ENCODE data around the gene POLD4.
"Not testable (repeated sequence)": the region's sequence is repeated elsewhere in the genome, so short reads cannot be mapped to it uniquely, and the experiment has no call there.

The POLD4 gene

DNA sequence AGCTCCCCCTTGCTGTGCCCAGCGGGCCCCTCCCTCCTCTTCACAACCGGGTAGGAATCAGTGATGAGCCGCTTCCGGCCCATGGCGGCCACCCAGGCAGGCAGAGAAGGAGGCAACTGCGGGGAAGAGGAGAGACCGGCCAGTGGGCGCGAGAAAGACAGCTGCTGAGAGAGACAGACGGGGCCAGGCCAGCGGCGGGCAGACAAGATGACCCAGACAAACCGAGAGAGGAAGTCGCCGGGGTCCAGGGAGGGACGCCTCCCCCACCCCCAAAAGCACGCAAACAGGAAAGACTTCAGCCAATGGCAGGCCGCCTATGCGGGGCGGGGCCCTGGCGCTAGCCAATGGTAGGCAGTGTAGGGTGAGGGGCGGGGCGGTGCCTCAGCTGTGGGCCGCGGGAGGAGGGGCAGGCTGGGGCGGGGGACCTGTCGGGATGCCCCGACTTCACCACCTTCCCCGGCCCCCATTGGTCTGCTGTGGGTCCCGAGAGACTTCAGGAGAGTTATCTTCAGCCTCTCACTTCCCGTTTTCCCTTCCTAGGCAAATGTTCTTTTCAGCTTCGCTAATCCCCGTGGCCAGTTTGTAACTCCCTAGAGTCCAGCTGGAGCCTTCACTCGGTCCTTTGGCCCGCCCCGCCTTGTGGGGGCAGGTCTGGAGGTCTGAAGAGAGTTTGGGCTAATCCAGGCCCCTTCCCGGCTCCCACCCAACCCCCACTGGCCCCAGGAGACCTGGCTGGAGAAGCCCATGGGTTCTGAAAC lies at the start of gene POLD4:
Gene POLD4, minus strand, starts transcription at position 230 of the 758 bp plus-strand sequence. Its CDS starts 147 bp downstream, at position 83.
- peak; percentile 95 for DNase-seq (ENCODE audit: low spot score)

DNA sequence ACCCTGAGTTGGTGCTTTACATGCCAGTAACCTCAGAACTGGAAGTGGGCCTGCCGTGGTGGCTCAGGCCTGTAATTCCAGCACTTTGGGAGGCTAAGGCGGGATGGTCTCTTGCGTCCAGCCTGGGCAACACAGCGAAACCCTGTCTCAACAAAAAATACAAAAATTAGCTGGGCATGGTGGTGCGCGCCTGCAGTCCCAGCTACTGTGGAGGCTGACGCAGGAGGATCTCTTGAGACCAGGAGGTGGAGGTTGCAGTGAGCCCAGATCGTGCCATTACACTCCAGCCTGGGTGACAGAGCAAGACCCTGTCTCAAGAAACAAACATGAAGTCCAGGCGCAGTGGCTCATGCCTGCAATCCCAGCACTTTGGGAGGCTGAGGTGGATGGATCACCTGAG lies 49.7 kb upstream of the POLD4 start:
- not testable (repeated sequence) for DNase-seq (ENCODE audit: low spot score)

GRCh38 chr11:67402192-67402839 lies 49.0 kb upstream of the POLD4 start:
- not testable (repeated sequence) for DNase-seq (ENCODE audit: low spot score)

DNA sequence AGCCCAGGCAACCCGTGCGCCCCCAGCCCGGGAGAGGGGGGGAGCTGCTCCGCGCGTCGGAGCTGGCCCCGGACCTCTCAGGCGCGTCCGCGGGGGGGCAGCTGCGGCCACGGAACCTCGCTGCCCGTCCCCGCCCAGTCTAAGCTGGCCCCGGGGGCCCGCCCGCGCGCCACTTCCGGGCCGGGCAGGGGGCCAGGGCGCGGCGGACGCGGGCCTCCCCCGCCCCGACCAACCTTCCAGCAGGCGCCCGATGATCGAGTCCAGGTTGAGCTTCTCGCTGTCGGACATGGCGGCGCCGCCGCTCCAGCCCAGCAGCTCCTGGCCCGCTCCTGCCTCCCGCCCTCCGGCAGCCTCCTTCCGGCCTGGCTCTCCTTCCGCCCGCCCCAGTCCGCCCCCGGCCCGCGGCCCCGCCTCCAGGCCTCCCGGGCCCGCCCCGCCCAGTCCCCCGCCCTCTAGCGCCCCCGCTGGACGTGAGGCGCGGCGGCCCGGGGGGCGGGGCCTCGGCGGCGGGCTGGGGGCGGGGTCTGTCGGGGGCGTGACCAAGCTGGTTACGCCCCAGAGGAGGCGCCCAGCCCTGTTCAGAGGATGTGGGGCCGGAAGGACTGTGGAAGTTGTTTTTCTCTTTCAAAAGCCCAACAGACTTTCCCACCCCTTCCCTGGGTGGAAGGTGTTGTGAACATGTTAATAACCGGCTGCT lies 48.3 kb upstream of the POLD4 start, which contains the start of gene PPP1CA:
Gene PPP1CA, minus strand, starts transcription at position 364 of the 697 bp plus-strand sequence. Its CDS starts 76 bp downstream, at position 288.
- DNase-seq (ENCODE audit: low spot score) = peak; percentile 91

GRCh38 chr11:67400942-67401494 lies 47.7 kb upstream of the POLD4 start:
- no peak for DNase-seq (ENCODE audit: low spot score)

GRCh38 chr11:67400251-67400941 lies 47.0 kb upstream of the POLD4 start:
- DNase-seq (ENCODE audit: low spot score) = no peak

DNA sequence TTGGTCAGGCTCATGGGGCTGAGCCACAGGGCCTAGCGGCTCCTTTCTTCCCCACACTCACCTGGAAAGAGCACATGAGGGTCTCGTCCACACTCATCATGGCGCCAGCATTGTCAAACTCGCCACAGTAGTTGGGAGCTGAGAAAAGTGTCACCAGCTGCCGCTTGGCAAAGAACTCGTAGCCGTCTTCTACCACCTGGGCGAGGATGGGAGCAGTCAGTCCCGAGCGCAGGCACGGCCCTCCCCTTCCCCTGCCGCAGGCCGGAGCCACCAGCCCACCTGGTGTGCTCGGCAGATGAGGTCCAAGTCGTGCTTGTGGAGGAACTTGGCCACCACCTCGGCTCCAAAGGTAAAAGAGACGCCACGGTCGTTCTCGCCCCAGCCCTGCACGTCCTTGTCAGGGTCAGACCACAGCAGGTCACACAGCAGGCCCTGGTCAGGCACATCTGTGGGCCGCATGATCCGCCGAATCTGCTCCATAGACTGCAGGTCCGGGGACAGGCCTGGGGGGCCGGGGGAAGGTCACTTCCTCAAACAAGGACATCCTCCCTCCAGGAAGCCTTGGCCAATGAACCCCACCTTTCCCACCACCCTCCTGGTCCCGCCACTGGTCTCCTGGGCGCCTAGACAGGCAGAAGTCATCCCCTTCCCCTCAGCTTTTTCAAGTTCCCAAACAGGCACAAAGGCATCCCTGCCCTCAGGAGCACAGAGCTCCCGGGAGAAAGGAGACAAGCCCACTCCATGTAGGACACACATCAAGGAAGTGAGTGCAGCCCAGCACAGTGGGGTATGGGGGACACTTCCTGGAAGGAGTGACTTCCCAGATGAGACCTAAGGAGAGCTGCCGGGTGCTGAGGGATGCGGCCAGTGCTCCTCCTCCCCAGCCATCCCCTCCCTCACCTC lies 45.6 kb upstream of the POLD4 start:
- DNase-seq (ENCODE audit: low spot score) = no peak

GRCh38 chr11:67397986-67398660 lies 44.8 kb upstream of the POLD4 start:
- no peak for DNase-seq (ENCODE audit: low spot score)

DNA sequence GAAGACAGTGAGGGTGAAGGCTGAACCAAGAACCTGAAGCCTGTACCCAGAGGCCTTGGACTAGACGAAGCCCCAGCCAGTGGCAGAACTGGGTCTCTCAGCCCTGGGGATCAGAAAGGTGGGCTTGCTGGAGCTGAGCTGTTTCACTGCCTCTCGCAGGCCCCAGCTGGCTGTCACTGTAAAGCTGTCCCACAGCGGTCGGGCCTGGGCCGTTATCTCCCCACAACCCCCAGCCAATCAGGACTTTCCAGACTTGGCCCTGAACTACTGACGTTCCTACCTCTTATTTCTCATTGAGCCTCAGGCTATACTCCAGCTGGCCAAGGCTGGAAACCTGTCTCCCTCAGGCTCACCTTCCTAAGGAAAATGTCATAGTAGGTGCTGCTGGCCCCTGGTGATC lies 44.2 kb upstream of the POLD4 start:
- DNase-seq (ENCODE audit: low spot score) = no peak

- DNase-seq (ENCODE audit: low spot score) = no peak
These were observed 43.4 kb upstream of the POLD4 start for GRCh38 chr11:67396587-67397389.

- no peak for DNase-seq (ENCODE audit: low spot score)
These were observed 42.9 kb upstream of the POLD4 start for GRCh38 chr11:67396259-67396581.

GRCh38 chr11:67395555-67396258 lies 42.4 kb upstream of the POLD4 start:
- no peak for DNase-seq (ENCODE audit: low spot score)

DNA sequence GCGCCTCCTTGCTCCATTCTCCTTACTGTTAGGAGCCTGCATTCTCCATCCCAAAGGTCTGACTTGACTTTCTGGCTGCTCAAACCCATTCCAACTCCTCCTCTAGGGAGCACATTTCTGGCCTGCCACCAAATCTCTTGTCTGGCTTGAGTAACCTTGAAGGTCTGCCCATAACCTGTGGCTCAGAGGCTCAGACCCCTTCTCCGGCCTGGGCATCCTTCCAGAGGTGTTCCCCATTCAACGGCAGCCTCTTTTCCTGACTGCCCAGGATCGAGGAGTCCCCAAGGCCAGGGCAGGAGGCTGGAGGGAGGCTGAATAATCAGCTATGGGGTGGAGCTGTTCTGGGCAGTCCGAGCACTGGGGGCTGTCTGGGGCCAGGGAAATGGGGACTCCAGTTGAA lies 40.6 kb upstream of the POLD4 start:
- no peak for DNase-seq (ENCODE audit: low spot score)

DNA sequence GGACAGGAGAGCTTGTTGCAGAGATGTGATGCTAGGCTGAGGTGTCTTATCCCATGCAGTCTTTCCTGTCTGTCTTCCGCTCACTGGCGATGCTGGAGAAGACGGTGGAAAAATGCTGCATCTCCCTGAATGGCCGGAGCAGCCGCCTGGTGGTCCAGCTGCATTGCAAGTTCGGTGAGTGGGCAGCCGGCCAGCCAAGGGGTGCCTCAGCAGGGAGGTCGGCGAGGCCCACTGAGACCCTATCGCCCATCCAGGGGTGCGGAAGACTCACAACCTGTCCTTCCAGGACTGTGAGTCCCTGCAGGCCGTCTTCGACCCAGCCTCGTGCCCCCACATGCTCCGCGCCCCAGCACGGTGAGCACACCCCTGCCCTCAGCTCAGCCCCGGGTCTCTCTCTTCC lies 40.1 kb upstream of the POLD4 start:
- DNase-seq (ENCODE audit: low spot score) = no peak

DNA sequence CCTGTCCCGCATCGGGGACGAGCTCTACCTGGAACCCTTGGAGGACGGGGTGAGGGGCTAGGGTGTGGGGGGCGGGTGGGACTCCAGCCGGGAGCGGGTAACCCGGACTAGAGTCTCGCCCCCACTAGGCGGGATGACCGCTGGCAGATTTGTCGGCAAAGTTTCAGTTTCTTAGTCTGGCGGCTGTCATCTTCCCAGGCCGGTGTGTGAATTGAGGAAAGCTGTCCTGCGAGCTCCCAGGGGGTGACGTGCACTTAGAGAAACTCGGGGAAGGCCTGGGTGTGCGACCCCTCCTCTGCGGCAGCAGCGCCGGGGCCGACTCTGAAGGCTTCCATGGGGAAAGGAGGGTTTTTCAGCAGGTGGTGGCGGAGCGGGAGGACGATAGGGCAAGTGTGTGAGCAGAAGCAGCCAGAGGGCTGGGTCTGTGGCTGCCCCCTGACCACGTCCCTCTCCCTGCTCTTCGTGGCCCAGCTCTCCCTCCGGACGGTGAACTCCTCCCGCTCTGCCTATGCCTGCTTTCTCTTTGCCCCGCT lies 38.9 kb upstream of the POLD4 start:
- no peak for DNase-seq (ENCODE audit: low spot score)

GRCh38 chr11:67391304-67392182 lies 38.2 kb upstream of the POLD4 start, which contains the start of gene RAD9A:
TSS of gene RAD9A (plus strand) at chr11:67391986. CDS start at chr11:67392045, 59 bp downstream.
- peak; percentile 91 for DNase-seq (ENCODE audit: low spot score)

DNA sequence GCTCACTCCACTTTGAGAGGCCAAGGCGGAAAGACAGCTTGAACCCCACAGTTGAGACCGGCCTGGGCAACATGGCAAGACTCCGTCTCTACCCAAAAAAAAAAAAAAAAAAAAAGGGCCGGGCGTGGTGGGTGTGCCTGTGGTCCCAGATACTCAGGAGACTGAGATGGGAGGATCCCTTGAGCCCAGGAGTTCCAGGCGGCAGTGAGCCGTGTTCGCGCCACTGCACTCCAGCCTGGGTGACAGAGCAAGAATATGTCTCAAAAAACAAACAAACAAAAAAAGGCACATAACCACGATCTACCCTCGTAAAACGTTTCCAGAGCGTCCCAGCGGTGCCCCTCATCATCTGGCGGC lies 37.6 kb upstream of the POLD4 start:
- no peak for DNase-seq (ENCODE audit: low spot score)

DNA sequence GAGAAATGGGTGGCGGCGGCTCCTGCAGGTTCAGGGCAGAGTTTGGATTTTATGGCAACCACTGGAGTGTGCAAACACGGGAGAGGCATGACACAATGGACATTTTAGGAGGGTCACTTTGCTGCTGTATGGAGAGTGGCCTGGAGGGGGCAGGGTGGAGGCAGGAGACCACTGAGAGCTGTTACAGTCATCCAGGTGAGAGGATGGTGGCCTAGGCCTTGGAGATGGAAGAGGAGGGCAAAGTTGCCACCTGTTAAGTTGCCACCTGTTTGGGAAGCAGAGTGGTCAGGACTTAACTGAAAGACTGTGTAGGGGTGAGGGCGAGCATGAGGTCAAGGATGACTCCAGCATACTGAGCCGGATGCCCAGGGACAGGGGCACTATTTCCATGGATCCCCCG lies 36.1 kb upstream of the POLD4 start:
- DNase-seq (ENCODE audit: low spot score) = peak; percentile 56
